GM23248 (cell line): Measurements from ENCODE around the gene CPEB3. TPM values are rescaled to one million over a fixed set of nuclear protein-coding genes. Genes with fewer than 3 reads are reported as not detected.

ENCODE experiments used
- DNase-seq: peaks from one replicate; pipeline ENCODE4 v3.0.0-alpha.2; 2015
- H2AFZ ChIP-seq: fragments of 200-600 bp; sonication (generic); 2 replicates; pipeline ENCODE4 v1.6.1; 2016; ENCODE audit warnings: antibody characterized with exemption
- H3F3A ChIP-seq: fragments of 200-600 bp; sonication (generic); 2 replicates; pipeline ENCODE4 v1.6.1; 2016; ENCODE audit warnings: mild to moderate bottlenecking, antibody characterized with exemption, mixed run types; ENCODE audit not compliant: insufficient read depth
- H3K27ac ChIP-seq: fragments of 200-600 bp; sonication (generic); 2 replicates; pipeline ENCODE4 v1.5.1; 2016; ENCODE audit warnings: mild to moderate bottlenecking
- H3K27me3 ChIP-seq: fragments of 200-600 bp; sonication (generic); replicated peaks from 2 replicates; pipeline ENCODE4 v1.6.1; 2016; ENCODE audit warnings: mild to moderate bottlenecking; ENCODE audit not compliant: insufficient read depth
- H3K36me3 ChIP-seq: fragments of 200-600 bp; sonication (generic); 2 replicates; pipeline ENCODE4 v1.6.1; 2016; ENCODE audit warnings: low read depth, mild to moderate bottlenecking
- H3K4me1 ChIP-seq: fragments of 200-600 bp; sonication (generic); 2 replicates; pipeline ENCODE4 v1.6.1; 2016; ENCODE audit warnings: mild to moderate bottlenecking; ENCODE audit not compliant: insufficient read depth
- H3K4me2 ChIP-seq: fragments of 200-600 bp; sonication (generic); one replicate; pipeline ENCODE4 v1.6.1; 2016; ENCODE audit warnings: mild to moderate bottlenecking; ENCODE audit not compliant: unreplicated experiment
- H3K4me3 ChIP-seq: fragments of 200-600 bp; sonication (generic); 2 replicates; pipeline ENCODE4 v1.5.1; 2016; ENCODE audit warnings: mild to moderate bottlenecking
- H3K79me2 ChIP-seq: fragments of 200-600 bp; sonication (generic); 2 replicates; pipeline ENCODE4 v1.6.1; 2016; ENCODE audit warnings: mild to moderate bottlenecking; ENCODE audit not compliant: insufficient read depth
- H3K9ac ChIP-seq: fragments of 200-600 bp; sonication (generic); 2 replicates; pipeline ENCODE4 v1.6.1; 2016; ENCODE audit warnings: mild to moderate bottlenecking
- H3K9me2 ChIP-seq: fragments of 200-600 bp; sonication (generic); 2 replicates; pipeline ENCODE4 v1.6.1; 2016; ENCODE audit warnings: mixed run types, mild to moderate bottlenecking, moderate library complexity; ENCODE audit not compliant: insufficient read depth
- H3K9me3 ChIP-seq: fragments of 200-600 bp; sonication (generic); one replicate; pipeline ENCODE4 v1.6.1; 2017; ENCODE audit warnings: low read depth
- H4K20me1 ChIP-seq: fragments of 200-600 bp; sonication (generic); 2 replicates; pipeline ENCODE4 v1.6.0; 2016; ENCODE audit not compliant: insufficient read depth
- EZH2 ChIP-seq: fragments of 200-600 bp; sonication (generic); IDR thresholded peaks from 2 replicates; pipeline ENCODE4 v1.6.1; 2018; ENCODE audit warnings: antibody characterized with exemption, mild to moderate bottlenecking; ENCODE audit not compliant: insufficient read depth, poor library complexity, severe bottlenecking
- EZH2phosphoT487 ChIP-seq: fragments of 200-600 bp; sonication (generic); IDR thresholded peaks from 2 replicates; pipeline ENCODE4 v1.6.1; 2018; ENCODE audit warnings: antibody characterized with exemption, moderate library complexity, mild to moderate bottlenecking, low read depth; ENCODE audit not compliant: insufficient read depth
- WGBS, 2 experiments: methylation state at CpG; one replicate each; pipeline ENCODE4 v1.1.6; 2015 to 2017; ENCODE audit warnings: low lambda C conversion rate in 2 of 2, low coverage in 1 of 2; ENCODE audit errors: missing lambda C conversion rate in 2 of 2; 5-methylcytosine and 5-hydroxymethylcytosine counted together
- in situ Hi-C: fragments of 300-500 bp; cut with MboI; formaldehyde crosslinking; loops from 2 replicates; pipeline ENCODE4 v1.15.0; 2020
- polyA plus RNA-seq: library from polyadenylated mRNA; unstranded; fragments of >200 nt; fragmentation: Nextera tagmentation; extraction: Ambion mirVana; gene quantifications from 2 replicates; pipeline ENCODE4 v1.2.1, GENCODE V29; 2016
- total RNA-seq: library from RNA; depleted of rRNA; stranded (reverse); fragments of >200 nt; shearing (Covaris generic); gene quantifications from 2 replicates; pipeline ENCODE4 v1.2.3, GENCODE V29; 2014

CPEB3 gene
- total and polyA plus RNA-seq, 2 experiments from 2014 or later: 0.60 to 1.1 TPM

- Histone ChIP-seq H3K4me3 (no peak overlapping the region), H3K4me1 (no peaks in the 10 kb centered on the region), H3K36me3 (no peaks in the 10 kb centered on the region), H2AFZ (no peak overlapping the region), H3K4me2 (no peak overlapping the region), H4K20me1 (no peaks in the 10 kb centered on the region), H3F3A (no peaks in the 10 kb centered on the region), H3K9me2 (no peaks in the 10 kb centered on the region), H3K27ac (no peak overlapping the region), H3K79me2 (no peaks in the 10 kb centered on the region), H3K9ac (no peak overlapping the region), H3K27me3 (no peaks in the 10 kb centered on the region), H3K9me3 (no peaks in the 10 kb centered on the region)
- no peak for TF ChIP-seq EZH2
- TF ChIP-seq EZH2phosphoT487: no peak
- 89 to 98% methylated on average over 5 of the region's 5 CpGs for WGBS, 2 experiments
- in situ Hi-C loops: no loop called here
- no peak for DNase-seq
These were observed 115.7 kb downstream of the CPEB3 start for GRCh38 chr10:92175164-92175563.

- H3K36me3 ChIP-seq: no peaks in the 10 kb centered on the region
- no peaks in the 10 kb centered on the region for H3K27me3 ChIP-seq
- no peak overlapping the region for H3K9ac ChIP-seq
- in situ Hi-C loops: no loop called here
- no peaks in the 10 kb centered on the region for H3K9me2 ChIP-seq
- DNase-seq: no peak
- H3K4me1 ChIP-seq: no peaks in the 10 kb centered on the region
- no peak overlapping the region for H3K4me2 ChIP-seq
- no peaks in the 10 kb centered on the region for H4K20me1 ChIP-seq
- TF ChIP-seq EZH2phosphoT487 (no peak), EZH2 (no peak)
- no peaks in the 10 kb centered on the region for H3K79me2 ChIP-seq
- H3F3A ChIP-seq: no peaks in the 10 kb centered on the region
- H3K4me3 ChIP-seq: no peak overlapping the region
- H3K27ac ChIP-seq: no peak overlapping the region
- no peak overlapping the region for H2AFZ ChIP-seq
- H3K9me3 ChIP-seq: no peaks in the 10 kb centered on the region
These were observed 116.9 kb downstream of the CPEB3 start for GRCh38 chr10:92173996-92174395.

- H2AFZ ChIP-seq: no peak overlapping the region
- in situ Hi-C loops: no loop called here
- 42 to 46% methylated on average over 5 of the region's 5 CpGs for WGBS, 2 experiments
- TF ChIP-seq EZH2 (no peak), EZH2phosphoT487 (no peak)
- H3K79me2 ChIP-seq: no peaks in the 10 kb centered on the region
- H3K9me3 ChIP-seq: no peaks in the 10 kb centered on the region
- H4K20me1 ChIP-seq: no peaks in the 10 kb centered on the region
- DNase-seq: no peak
- no peaks in the 10 kb centered on the region for H3K9me2 ChIP-seq
- no peak overlapping the region for H3K4me3 ChIP-seq
- H3K9ac ChIP-seq: no peak overlapping the region
- H3K36me3 ChIP-seq: no peaks in the 10 kb centered on the region
- no peak overlapping the region for H3K4me2 ChIP-seq
- H3K27ac ChIP-seq: no peak overlapping the region
- H3K4me1 ChIP-seq: no peaks in the 10 kb centered on the region
- no peaks in the 10 kb centered on the region for H3F3A ChIP-seq
- H3K27me3 ChIP-seq: no peaks in the 10 kb centered on the region
These were observed 126.7 kb downstream of the CPEB3 start for GRCh38 chr10:92164036-92164696.

- in situ Hi-C loops: no loop called here
- no peak for DNase-seq
- no peaks in the 10 kb centered on the region for H3K9me3 ChIP-seq
- H3K27me3 ChIP-seq: no peaks in the 10 kb centered on the region
- no peak overlapping the region for H3K4me2 ChIP-seq
- H3K27ac ChIP-seq: no peak overlapping the region
- H3K4me3 ChIP-seq: no peak overlapping the region
- no peaks in the 10 kb centered on the region for H3K79me2 ChIP-seq
- no peaks in the 10 kb centered on the region for H4K20me1 ChIP-seq
- no peak overlapping the region for H2AFZ ChIP-seq
- no peaks in the 10 kb centered on the region for H3F3A ChIP-seq
- TF ChIP-seq EZH2phosphoT487 (no peak), EZH2 (no peak)
- no peaks in the 10 kb centered on the region for H3K9me2 ChIP-seq
- no peaks in the 10 kb centered on the region; the same call in 1 of the 2 replicates for H3K4me1 ChIP-seq
- H3K9ac ChIP-seq: no peak overlapping the region
- 93 to 97% methylated on average over 2 of the region's 2 CpGs for WGBS, 2 experiments
- H3K36me3 ChIP-seq: no peaks in the 10 kb centered on the region
These were observed 128.3 kb downstream of the CPEB3 start for GRCh38 chr10:92162541-92162940.
